Fibroblast of pulmonary artery (primary cell): ENCODE data around the gene EVA1C.
A peak's percentile ranks its signal among the peaks of the same experiment; 100 is the strongest.

Experiments
- DNase-seq: peaks from one replicate; pipeline ENCODE4 v3.0.0-alpha.2; 2010; ENCODE audit warnings: low read depth
- H3K4me3 ChIP-seq: replicated peaks from 2 replicates; pipeline ENCODE4 v1.5.1; 2011; ENCODE audit warnings: low read depth, mild to moderate bottlenecking, control low read depth, low read length, moderate library complexity
- CTCF ChIP-seq: IDR thresholded peaks from 2 replicates; pipeline ENCODE4 v1.5.1; 2011; ENCODE audit warnings: mild to moderate bottlenecking, control low read depth, low read length, inconsistent platforms; ENCODE audit errors: missing control alignments

EVA1C gene

GRCh38 chr21:32481875-32482408 is 69.4 kb downstream of the EVA1C start:
- H3K4me3 ChIP-seq = no peak overlapping the region
- TF ChIP-seq CTCF = no peak
- no peak for DNase-seq

GRCh38 chr21:32482565-32483292 is 70.2 kb downstream of the EVA1C start:
- H3K4me3 ChIP-seq = no peak overlapping the region
- no peak for DNase-seq
- no peak for TF ChIP-seq CTCF

- TF ChIP-seq CTCF = no peak
- H3K4me3 ChIP-seq = no peak overlapping the region
- DNase-seq = no peak
Observed at GRCh38 chr21:32483293-32483595, 70.7 kb downstream of the EVA1C start.

GRCh38 chr21:32484706-32485380 is 72.3 kb downstream of the EVA1C start:
- no peak overlapping the region for H3K4me3 ChIP-seq
- no peak for TF ChIP-seq CTCF
- DNase-seq = no peak

- no peak for DNase-seq
- H3K4me3 ChIP-seq = no peak overlapping the region
- no peak for TF ChIP-seq CTCF
Observed at GRCh38 chr21:32492376-32492775, 79.9 kb downstream of the EVA1C start.

GRCh38 chr21:32494934-32495709 is 82.6 kb downstream of the EVA1C start:
- H3K4me3 ChIP-seq = no peak overlapping the region
- no peak for TF ChIP-seq CTCF
- DNase-seq = peak; percentile 87
